SK-N-SH (cell line): ENCODE results near the gene AHCTF1. TPM values are rescaled to one million over a fixed set of nuclear protein-coding genes. Genes with fewer than 3 reads are reported as not detected.

Source experiments
- CTCF ChIA-PET: fragments of 300-600, 350-600 bp; formaldehyde crosslinking; extraction: SDS; loops from one replicate; lab custom pipeline; 2021; lab: Yijun Ruan, JAX
- POLR2A ChIA-PET: fragments of 350-600 bp; sonication (Branson Sonifier 250); formaldehyde crosslinking; extraction: SDS; loops from one replicate; lab custom pipeline; 2020; ENCODE audit warnings: antibody characterized with exemption, inconsistent platforms; lab: Yijun Ruan, JAX
- DNase-seq: peaks from one replicate; pipeline ENCODE4 v3.0.0; 2012
- H2AFZ ChIP-seq: fragments of 200-600 bp; sonication (generic); 2 replicates; pipeline ENCODE4 v1.8.1; 2016; ENCODE audit warnings: antibody characterized with exemption, mild to moderate bottlenecking, low read depth
- H3F3A ChIP-seq: fragments of 200-600 bp; sonication (generic); replicated peaks from 2 replicates; pipeline ENCODE3; 2016; ENCODE audit warnings: antibody characterized with exemption, mild to moderate bottlenecking; ENCODE audit not compliant: insufficient read depth
- H3K27ac ChIP-seq, 2 experiments: fragments of 200-500 bp in 1 of 2; fragments of 200-600 bp in 1 of 2; sonication (Bioruptor generic) in 1 of 2; sonication (generic), shearing (Covaris generic) in 1 of 2; 2 replicates each; pipeline versions ENCODE4 v1.5.1 to v1.6.1; 2014 to 2016; ENCODE audit warnings: low read depth in 2 of 2, inconsistent platforms in 1 of 2, low read length in 1 of 2, mild to moderate bottlenecking in 1 of 2, mixed read lengths in 1 of 2
- H3K27me3 ChIP-seq: fragments of 200-600 bp; sonication (generic), shearing (Covaris generic); 2 replicates; pipeline ENCODE4 v1.6.1; 2016; ENCODE audit warnings: mixed run types; ENCODE audit not compliant: insufficient read depth
- H3K36me3 ChIP-seq, 2 experiments: fragments of 200-500 bp in 1 of 2; fragments of 200-600 bp in 1 of 2; sonication (Bioruptor generic) in 1 of 2; sonication (generic) in 1 of 2; replicated peaks in 1 of 2; 2 replicates each; pipeline versions ENCODE3 to v1.5.1; 2014 to 2016; ENCODE audit warnings: low read length in 1 of 2, mild to moderate bottlenecking in 1 of 2; ENCODE audit not compliant: insufficient read depth in 2 of 2, control insufficient read depth in 1 of 2
- H3K4me1 ChIP-seq, 2 experiments: fragments of 200-500 bp in 1 of 2; fragments of 200-600 bp in 1 of 2; sonication (Bioruptor generic) in 1 of 2; sonication (generic), shearing (Covaris generic) in 1 of 2; 2 replicates each; pipeline versions ENCODE4 v1.5.1 to v1.6.1; 2014 to 2016; ENCODE audit warnings: low read depth in 1 of 2, low read length in 1 of 2, mixed run types in 1 of 2; ENCODE audit not compliant: insufficient read depth in 2 of 2, control insufficient read depth in 1 of 2
- H3K4me2 ChIP-seq: fragments of 200-600 bp; sonication (generic), shearing (Covaris generic); 2 replicates; pipeline ENCODE4 v1.6.1; 2017; ENCODE audit warnings: mixed run types
- H3K4me3 ChIP-seq, 2 experiments: fragments of 200-500 bp in 1 of 2; fragments of 200-600 bp in 1 of 2; sonication (Bioruptor generic) in 1 of 2; sonication (generic), shearing (Covaris generic) in 1 of 2; 2 replicates each; pipeline versions ENCODE4 v1.5.1 to v1.8.1; 2014 to 2016; ENCODE audit warnings: low read depth in 2 of 2, inconsistent platforms in 1 of 2, low read length in 1 of 2, mild to moderate bottlenecking in 1 of 2, mixed read lengths in 1 of 2, moderate library complexity in 1 of 2
- H3K79me2 ChIP-seq: fragments of 200-600 bp; sonication (generic); 2 replicates; pipeline ENCODE4 v1.8.1; 2017; ENCODE audit warnings: mild to moderate bottlenecking; ENCODE audit not compliant: insufficient read depth
- H3K9ac ChIP-seq: fragments of 200-600 bp; sonication (generic); 2 replicates; pipeline ENCODE4 v1.6.1; 2017; ENCODE audit warnings: mixed run types
- H3K9me2 ChIP-seq: fragments of 200-600 bp; sonication (generic); 2 replicates; pipeline ENCODE4 v1.6.1; 2017; ENCODE audit warnings: mixed run types
- H3K9me3 ChIP-seq: fragments of 200-600 bp; sonication (generic); 2 replicates; pipeline ENCODE4 v1.6.1; 2017; ENCODE audit warnings: mixed run types, mild to moderate bottlenecking, moderate library complexity
- H4K20me1 ChIP-seq: fragments of 200-600 bp; sonication (generic); 2 replicates; pipeline ENCODE4 v1.6.1; 2017; ENCODE audit warnings: mild to moderate bottlenecking, mixed run types; ENCODE audit not compliant: insufficient read depth
- CHD2 ChIP-seq: fragments of 150-350 bp; IDR thresholded peaks from 2 replicates; pipeline ENCODE4 v1.6.1; 2018; ENCODE audit warnings: low read length; ENCODE audit not compliant: partially characterized antibody
- CTCF ChIP-seq: fragments of 200-600 bp; sonication (generic); IDR thresholded peaks from 2 replicates; pipeline ENCODE4 v1.6.1; 2017; ENCODE audit warnings: antibody characterized with exemption, mild to moderate bottlenecking, moderate library complexity
- ELF1 ChIP-seq: IDR thresholded peaks from 2 replicates; pipeline ENCODE4 v1.4.0; 2012
- EP300 ChIP-seq, 2 experiments: IDR thresholded peaks; 2 replicates each; pipeline versions ENCODE4 v1.4.0 to v1.6.1; 2012; ENCODE audit warnings: borderline replicate concordance in 1 of 2, low read depth in 1 of 2, low read length in 1 of 2
- FOSL2 ChIP-seq: IDR thresholded peaks from 2 replicates; pipeline ENCODE4 v1.4.0; 2012; ENCODE audit warnings: low read depth, mild to moderate bottlenecking, moderate library complexity, borderline replicate concordance
- FOXM1 ChIP-seq: IDR thresholded peaks from 2 replicates; pipeline ENCODE4 v1.4.0; 2012; ENCODE audit warnings: low read depth, mild to moderate bottlenecking
- GABPA ChIP-seq: IDR thresholded peaks from 2 replicates; pipeline ENCODE4 v1.4.0; 2012; ENCODE audit warnings: low read depth, mild to moderate bottlenecking
- GATA2 ChIP-seq: sonication (generic); formaldehyde crosslinking; IDR thresholded peaks from 2 replicates; pipeline ENCODE4 v1.5.0; 2020; ENCODE audit warnings: mild to moderate bottlenecking, missing genetic modification reagents
- IRF3 ChIP-seq: fragments of 150-350 bp; IDR thresholded peaks from 2 replicates; pipeline ENCODE4 v1.6.1; 2016; ENCODE audit warnings: mild to moderate bottlenecking, low read depth, low read length
- JUND ChIP-seq: IDR thresholded peaks from 2 replicates; pipeline ENCODE4 v1.4.0; 2012
- MAX ChIP-seq: IDR thresholded peaks from 2 replicates; pipeline ENCODE4 v1.4.0; 2012; ENCODE audit warnings: low read depth
- MEF2A ChIP-seq: IDR thresholded peaks from 2 replicates; pipeline ENCODE4 v1.4.0; 2012; ENCODE audit warnings: low read depth, borderline replicate concordance
- MXI1 ChIP-seq: IDR thresholded peaks from 2 replicates; pipeline ENCODE4 v1.6.1; 2012; ENCODE audit warnings: mild to moderate bottlenecking, low read depth, low read length, improper control_type of control experiment
- NRF1 ChIP-seq: IDR thresholded peaks from 2 replicates; pipeline ENCODE4 v1.6.1; 2012; ENCODE audit warnings: low read depth, mild to moderate bottlenecking, low read length
- RAD21 ChIP-seq: IDR thresholded peaks from 2 replicates; pipeline ENCODE4 v1.6.1; 2012; ENCODE audit warnings: mild to moderate bottlenecking, low read length
- RCOR1 ChIP-seq: fragments of 150-350 bp; IDR thresholded peaks from 2 replicates; pipeline ENCODE4 v1.6.1; 2017; ENCODE audit warnings: antibody characterized with exemption, low read length
- RXRA ChIP-seq: IDR thresholded peaks from 2 replicates; pipeline ENCODE4 v1.4.0; 2012; ENCODE audit warnings: low read depth, mild to moderate bottlenecking, borderline replicate concordance
- TEAD4 ChIP-seq: IDR thresholded peaks from 2 replicates; pipeline ENCODE4 v1.4.0; 2012; ENCODE audit warnings: mild to moderate bottlenecking, borderline replicate concordance; ENCODE audit not compliant: insufficient read depth
- YY1 ChIP-seq: IDR thresholded peaks from 2 replicates; pipeline ENCODE4 v1.4.0; 2012; ENCODE audit warnings: low read depth, mild to moderate bottlenecking
- WGBS: methylation state at CpG from one replicate; pipeline ENCODE4 v1.1.6; 2017; ENCODE audit warnings: low lambda C conversion rate; 5-methylcytosine and 5-hydroxymethylcytosine counted together
- polyA plus RNA-seq, 3 experiments: library from polyadenylated mRNA; depleted of rRNA; stranded (reverse); fragments of >200 nt; gene quantifications; 2 replicates each; pipeline ENCODE4 v1.2.3, GENCODE V29; 2012
- TF ChIP-seq, protein P1 (sequence below): IDR thresholded peaks from 2 replicates; pipeline ENCODE4 v1.4.0; 2012; ENCODE audit warnings: low read depth, borderline replicate concordance
- TF ChIP-seq, protein P2 (sequence below): fragments of 150-350 bp; IDR thresholded peaks from 2 replicates; pipeline ENCODE4 v1.6.1; 2017; ENCODE audit warnings: antibody characterized with exemption, low read length, low read depth, borderline replicate concordance

Gene AHCTF1
- polyA plus RNA-seq, 1 of the 3 experiments (the other 2 are of a cell fraction), result 8.5 TPM

- no peak for TF ChIP-seq CHD2
- peak; percentile 40; the same call in 1 of the 2 replicates for TF ChIP-seq CTCF
- TF ChIP-seq NRF1, result no peak
- no peak for TF ChIP-seq EP300 (IDR thresholded peaks at IDR 0.05; ENCODE audit: borderline replicate concordance in 1 of 2, low read depth in 1 of 2, low read length in 1 of 2)
- TF ChIP-seq RAD21, result peak; percentile 19; the same call in 1 of the 2 replicates
- TF ChIP-seq, protein P1, sequence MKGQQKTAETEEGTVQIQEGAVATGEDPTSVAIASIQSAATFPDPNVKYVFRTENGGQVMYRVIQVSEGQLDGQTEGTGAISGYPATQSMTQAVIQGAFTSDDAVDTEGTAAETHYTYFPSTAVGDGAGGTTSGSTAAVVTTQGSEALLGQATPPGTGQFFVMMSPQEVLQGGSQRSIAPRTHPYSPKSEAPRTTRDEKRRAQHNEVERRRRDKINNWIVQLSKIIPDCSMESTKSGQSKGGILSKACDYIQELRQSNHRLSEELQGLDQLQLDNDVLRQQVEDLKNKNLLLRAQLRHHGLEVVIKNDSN, result no peak
- no peak for TF ChIP-seq JUND
- TF ChIP-seq ELF1, result no peak
- no peak overlapping the region for H3K4me2 ChIP-seq
- no peaks in the 10 kb centered on the region for H4K20me1 ChIP-seq
- no peak overlapping the region for H3K4me3 ChIP-seq
- POLR2A ChIA-PET, result no interaction called here
- H2AFZ ChIP-seq, result no peak overlapping the region
- no peaks in the 10 kb centered on the region for H3K27me3 ChIP-seq
- WGBS, result 88% methylated on average over 12 of the region's 12 CpGs
- DNase-seq, result no peak
- no peaks in the 10 kb centered on the region for H3K4me1 ChIP-seq
- H3F3A ChIP-seq, result no peaks in the 10 kb centered on the region
- H3K9me2 ChIP-seq, result no peaks in the 10 kb centered on the region
- H3K27ac ChIP-seq, result no peak overlapping the region
- no peak overlapping the region for H3K9ac ChIP-seq
- CTCF ChIA-PET, result interaction anchor here (1.3 kb wide), 1 partner anchor 11 kb away, joined by 3 read pairs; no protein-coding TSS in a partner anchor
- peaks cover 9% of the 10 kb centered on the region; the same call in 1 of the 2 replicates for H3K9me3 ChIP-seq
- H3K36me3 ChIP-seq, result peaks cover 0 to 7% of the 10 kb centered on the region in 2 experiments
- no peaks in the 10 kb centered on the region for H3K79me2 ChIP-seq
Observed at GRCh38 chr1:246971090-246971721, 39.5 kb upstream of the AHCTF1 start.

GRCh38 chr1:246969621-246970020, 37.9 kb upstream of the AHCTF1 start:
- 89% methylated on average over 3 of the region's 3 CpGs for WGBS
- POLR2A ChIA-PET, result no interaction called here
- no peaks in the 10 kb centered on the region for H3F3A ChIP-seq
- H3K79me2 ChIP-seq, result no peaks in the 10 kb centered on the region
- no peak overlapping the region for H3K9ac ChIP-seq
- H4K20me1 ChIP-seq, result no peaks in the 10 kb centered on the region
- H3K4me1 ChIP-seq, result no peaks in the 10 kb centered on the region
- CTCF ChIA-PET, result interaction anchor here (1.3 kb wide), 1 partner anchor 10 kb away, joined by 3 read pairs; no protein-coding TSS in a partner anchor
- no peaks in the 10 kb centered on the region for H3K27me3 ChIP-seq
- no peak overlapping the region for H2AFZ ChIP-seq
- H3K36me3 ChIP-seq, result peaks cover 0 to 7% of the 10 kb centered on the region in 2 experiments
- H3K27ac ChIP-seq, result no peak overlapping the region
- DNase-seq, result no peak
- H3K4me2 ChIP-seq, result no peak overlapping the region
- no peak overlapping the region for H3K4me3 ChIP-seq
- no peaks in the 10 kb centered on the region for H3K9me2 ChIP-seq
- H3K9me3 ChIP-seq, result peaks cover 5% of the 10 kb centered on the region; the same call in 1 of the 2 replicates
- TF ChIP-seq IRF3, result no peak
- TF ChIP-seq GABPA, result no peak
- no peak for TF ChIP-seq MXI1
- TF ChIP-seq GATA2, result no peak
- no peak for TF ChIP-seq CTCF
- no peak for TF ChIP-seq FOSL2
- no peak for TF ChIP-seq TEAD4
- no peak for TF ChIP-seq MAX
- no peak for TF ChIP-seq JUND
- TF ChIP-seq, protein P2, sequence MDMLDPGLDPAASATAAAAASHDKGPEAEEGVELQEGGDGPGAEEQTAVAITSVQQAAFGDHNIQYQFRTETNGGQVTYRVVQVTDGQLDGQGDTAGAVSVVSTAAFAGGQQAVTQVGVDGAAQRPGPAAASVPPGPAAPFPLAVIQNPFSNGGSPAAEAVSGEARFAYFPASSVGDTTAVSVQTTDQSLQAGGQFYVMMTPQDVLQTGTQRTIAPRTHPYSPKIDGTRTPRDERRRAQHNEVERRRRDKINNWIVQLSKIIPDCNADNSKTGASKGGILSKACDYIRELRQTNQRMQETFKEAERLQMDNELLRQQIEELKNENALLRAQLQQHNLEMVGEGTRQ, result no peak
- TF ChIP-seq MEF2A, result no peak
- TF ChIP-seq RCOR1, result no peak
- no peak for TF ChIP-seq YY1
- no peak for TF ChIP-seq FOXM1
- TF ChIP-seq RXRA, result no peak
